Prostate gland (tissue), 2 donors: ENCODE results near the gene SPINT1.

Source experiments
- CTCF ChIP-seq, 4 experiments: fragments of 200-600 bp in 2 of 4; fragments of 450-650 bp in 2 of 4; sonication (generic) in 2 of 4; IDR thresholded peaks; 1 replicate in 3 of 4; 2 replicates in 1 of 4; pipeline ENCODE4 v1.5.1; 2016 to 2019; ENCODE audit warnings: antibody characterized with exemption in 4 of 4, mild to moderate bottlenecking in 2 of 4, moderate library complexity in 2 of 4
- POLR2A ChIP-seq: fragments of 450-650 bp; IDR thresholded peaks from one replicate; pipeline ENCODE4 v1.6.1; 2016; ENCODE audit warnings: antibody characterized with exemption, mild to moderate bottlenecking

- TF ChIP-seq CTCF (IDR thresholded peaks at IDR 0.05) (no peak), POLR2A (no peak)
These were observed 15.3 kb upstream of the SPINT1 start, which contains the start of gene PPP1R14D for GRCh38 chr15:40828447-40829036.
